ENCODE data around the gene DENND6A.
"Not testable (repeated sequence)": the region's sequence is repeated elsewhere in the genome, so short reads cannot be mapped to it uniquely, and the experiment has no call there.

DENND6A gene

DNA sequence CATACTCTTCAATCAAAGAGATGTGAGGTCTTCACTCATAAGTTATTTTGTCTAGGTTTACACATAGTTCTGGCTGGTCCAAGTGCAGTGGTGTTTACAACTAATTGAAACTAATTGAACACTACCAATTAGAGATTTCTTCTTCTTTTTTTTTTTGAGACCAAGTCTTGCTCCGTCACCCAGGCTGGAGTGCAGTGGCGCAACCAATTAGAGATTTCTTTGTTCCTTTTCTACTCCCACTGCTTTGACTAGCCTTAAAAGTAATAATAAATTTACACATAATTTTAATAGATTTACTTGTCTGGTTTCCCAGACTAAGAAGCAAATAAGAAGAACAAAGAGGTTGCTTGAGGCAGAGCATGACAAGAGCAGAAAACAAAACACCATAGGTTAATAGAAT lies 6.7 kb upstream of the DENND6A start:
- Histone ChIP-seq H4K20me1 (ENCODE audit: insufficient read depth, low read length) (no peaks in the 10 kb centered on the region), H3K79me2 (ENCODE audit: low read length) (no peaks in the 10 kb centered on the region), H3K4me3 (ENCODE audit: low read length) (no peak overlapping the region), H2AFZ (ENCODE audit: low read length) (no peak overlapping the region), H3K4me1 (ENCODE audit: low read length) (no peaks in the 10 kb centered on the region), H3K27ac (ENCODE audit: low read length) (no peak overlapping the region), H3K9me3 (replicated peaks; ENCODE audit: insufficient read depth, low read length) (no peaks in the 10 kb centered on the region), H3K27me3 (replicated peaks; ENCODE audit: insufficient read depth, low read length) (no peaks in the 10 kb centered on the region), H3F3A (ENCODE audit: insufficient read depth, low read length) (no peaks in the 10 kb centered on the region), H3K36me3 (replicated peaks; ENCODE audit: insufficient read depth, low read length) (no peaks in the 10 kb centered on the region), H3K9ac (ENCODE audit: low read length) (no peak overlapping the region), H3K9me2 (replicated peaks; ENCODE audit: insufficient read depth, low read length) (no peaks in the 10 kb centered on the region), H3K4me2 (ENCODE audit: low read depth, low read length) (no peak overlapping the region)
- DNase-seq: no peak
- no peak for TF ChIP-seq EZH2phosphoT487 (IDR thresholded peaks at IDR 0.05; ENCODE audit: low read length)

DNA sequence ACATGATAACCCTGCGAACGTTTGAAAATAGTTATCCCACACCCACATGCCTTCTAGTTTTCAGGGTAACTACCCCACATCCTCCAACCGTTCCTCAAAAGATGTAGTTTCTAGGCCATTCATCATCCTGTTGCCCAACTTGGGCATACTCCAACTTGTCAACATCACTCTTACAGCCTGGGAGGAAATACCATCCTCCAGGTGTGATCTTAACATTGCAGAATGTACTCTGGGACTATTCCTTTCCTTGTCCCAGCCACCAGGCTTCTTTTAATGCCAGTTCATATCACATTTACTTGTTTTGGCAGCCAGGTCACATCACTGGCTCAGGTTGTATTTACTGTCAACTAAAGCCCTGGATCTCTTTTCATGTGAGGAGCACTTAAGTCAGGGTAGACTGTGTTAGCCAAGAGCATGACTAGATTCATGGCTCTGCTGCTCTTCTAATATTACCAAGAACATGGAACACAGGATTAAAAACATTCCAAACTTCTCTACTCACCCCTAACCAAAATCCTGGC lies 4.0 kb upstream of the DENND6A start:
- no peak for TF ChIP-seq EZH2 (optimal IDR thresholded peaks at IDR 0.05; ENCODE audit: low read depth, low read length)
- TF ChIP-seq, protein P1, sequence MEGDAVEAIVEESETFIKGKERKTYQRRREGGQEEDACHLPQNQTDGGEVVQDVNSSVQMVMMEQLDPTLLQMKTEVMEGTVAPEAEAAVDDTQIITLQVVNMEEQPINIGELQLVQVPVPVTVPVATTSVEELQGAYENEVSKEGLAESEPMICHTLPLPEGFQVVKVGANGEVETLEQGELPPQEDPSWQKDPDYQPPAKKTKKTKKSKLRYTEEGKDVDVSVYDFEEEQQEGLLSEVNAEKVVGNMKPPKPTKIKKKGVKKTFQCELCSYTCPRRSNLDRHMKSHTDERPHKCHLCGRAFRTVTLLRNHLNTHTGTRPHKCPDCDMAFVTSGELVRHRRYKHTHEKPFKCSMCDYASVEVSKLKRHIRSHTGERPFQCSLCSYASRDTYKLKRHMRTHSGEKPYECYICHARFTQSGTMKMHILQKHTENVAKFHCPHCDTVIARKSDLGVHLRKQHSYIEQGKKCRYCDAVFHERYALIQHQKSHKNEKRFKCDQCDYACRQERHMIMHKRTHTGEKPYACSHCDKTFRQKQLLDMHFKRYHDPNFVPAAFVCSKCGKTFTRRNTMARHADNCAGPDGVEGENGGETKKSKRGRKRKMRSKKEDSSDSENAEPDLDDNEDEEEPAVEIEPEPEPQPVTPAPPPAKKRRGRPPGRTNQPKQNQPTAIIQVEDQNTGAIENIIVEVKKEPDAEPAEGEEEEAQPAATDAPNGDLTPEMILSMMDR (IDR thresholded peaks at IDR 0.05; ENCODE audit: low read length): no peak
- TF ChIP-seq EZH2phosphoT487 (IDR thresholded peaks at IDR 0.05; ENCODE audit: low read length): no peak
- no peak overlapping the region for H3K27ac ChIP-seq (ENCODE audit: low read length)
- DNase-seq: no peak

DNA sequence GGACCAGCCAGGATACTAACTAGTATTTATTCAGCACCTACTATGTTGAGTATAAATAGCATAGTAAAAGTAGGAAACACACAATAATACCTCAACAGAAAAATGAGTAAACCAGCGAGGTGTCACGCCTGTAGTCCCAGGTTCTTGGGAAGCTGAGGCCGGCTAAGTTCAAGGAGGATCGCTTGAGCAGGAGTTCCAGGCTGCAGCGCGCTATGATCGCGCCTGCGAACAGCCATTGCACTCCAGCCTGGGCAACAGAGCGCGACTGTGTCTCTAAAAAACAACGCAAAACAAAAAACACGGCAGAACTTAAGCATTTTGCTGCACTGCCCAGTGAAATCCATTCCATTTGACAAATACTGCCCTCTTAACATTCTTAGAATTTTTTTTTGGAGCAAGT lies 1.3 kb upstream of the DENND6A start:
- Histone ChIP-seq H3K9ac (ENCODE audit: low read length) (no peak overlapping the region), H3K27ac (ENCODE audit: low read length) (no peak overlapping the region), H3K4me1 (ENCODE audit: low read length) (peaks cover 14% of the 10 kb centered on the region; the same call in 1 of the 2 replicates), H3K9me3 (replicated peaks; ENCODE audit: insufficient read depth, low read length) (no peaks in the 10 kb centered on the region), H3K4me3 (ENCODE audit: low read length) (no peak overlapping the region), H4K20me1 (ENCODE audit: insufficient read depth, low read length) (no peaks in the 10 kb centered on the region), H3F3A (ENCODE audit: insufficient read depth, low read length) (peaks cover 8% of the 10 kb centered on the region), H3K36me3 (replicated peaks; ENCODE audit: insufficient read depth, low read length) (no peaks in the 10 kb centered on the region), H3K27me3 (replicated peaks; ENCODE audit: insufficient read depth, low read length) (no peaks in the 10 kb centered on the region), H3K4me2 (ENCODE audit: low read depth, low read length) (no peak overlapping the region), H3K79me2 (ENCODE audit: low read length) (peaks cover 33% of the 10 kb centered on the region), H2AFZ (ENCODE audit: low read length) (no peak overlapping the region), H3K9me2 (replicated peaks; ENCODE audit: insufficient read depth, low read length) (no peaks in the 10 kb centered on the region)
- TF ChIP-seq, protein P1 (IDR thresholded peaks at IDR 0.05; ENCODE audit: low read length): no peak
- TF ChIP-seq EZH2 (optimal IDR thresholded peaks at IDR 0.05; ENCODE audit: low read depth, low read length): no peak
- no peak for TF ChIP-seq EZH2phosphoT487 (IDR thresholded peaks at IDR 0.05; ENCODE audit: low read length)
- no peak for DNase-seq

More for the DNA sequence above, 4.0 kb upstream of the DENND6A start:
- no peak overlapping the region for H3K9ac ChIP-seq (ENCODE audit: low read length)
- H3K4me1 ChIP-seq (ENCODE audit: low read length): no peaks in the 10 kb centered on the region
- H3K27me3 ChIP-seq (replicated peaks; ENCODE audit: insufficient read depth, low read length): no peaks in the 10 kb centered on the region
- no peak overlapping the region for H2AFZ ChIP-seq (ENCODE audit: low read length)
- H3K9me2 ChIP-seq (replicated peaks; ENCODE audit: insufficient read depth, low read length): no peaks in the 10 kb centered on the region
- H3K4me2 ChIP-seq (ENCODE audit: low read depth, low read length): no peak overlapping the region
- peaks cover 6% of the 10 kb centered on the region for H3K79me2 ChIP-seq (ENCODE audit: low read length)
- no peaks in the 10 kb centered on the region for H3K36me3 ChIP-seq (replicated peaks; ENCODE audit: insufficient read depth, low read length)
- H3K9me3 ChIP-seq (replicated peaks; ENCODE audit: insufficient read depth, low read length): no peaks in the 10 kb centered on the region
- peaks cover 8% of the 10 kb centered on the region for H3F3A ChIP-seq (ENCODE audit: insufficient read depth, low read length)
- no peaks in the 10 kb centered on the region for H4K20me1 ChIP-seq (ENCODE audit: insufficient read depth, low read length)
- H3K4me3 ChIP-seq (ENCODE audit: low read length): no peak overlapping the region

- Histone ChIP-seq H2AFZ (ENCODE audit: low read length) (peak overlapping the region; percentile 92), H3K9ac (ENCODE audit: low read length) (peak overlapping the region; percentile 99), H3K4me2 (ENCODE audit: low read depth, low read length) (peak overlapping the region; percentile 81), H3K79me2 (ENCODE audit: low read length) (peaks cover 54% of the 10 kb centered on the region), H3K27ac (ENCODE audit: low read length) (peak overlapping the region; percentile 97), H3K4me3 (ENCODE audit: low read length) (peak overlapping the region; percentile 94), H3K4me1 (ENCODE audit: low read length) (peaks cover 24% of the 10 kb centered on the region)
- not testable (repeated sequence) for H3K36me3 ChIP-seq (replicated peaks; ENCODE audit: insufficient read depth, low read length); DNase-seq; H4K20me1 ChIP-seq (ENCODE audit: insufficient read depth, low read length); H3K9me2 ChIP-seq (replicated peaks; ENCODE audit: insufficient read depth, low read length); H3F3A ChIP-seq (ENCODE audit: insufficient read depth, low read length); H3K27me3 ChIP-seq (replicated peaks; ENCODE audit: insufficient read depth, low read length); H3K9me3 ChIP-seq (replicated peaks; ENCODE audit: insufficient read depth, low read length)
Observed at GRCh38 chr3:57692133-57692395, 813 bp downstream of the DENND6A start.

All from MM.1S (cell line).